Esophagus muscularis mucosa (tissue), 4 donors: ENCODE measurements around the gene HIRA. TPM values are rescaled to one million over a fixed set of nuclear protein-coding genes. Genes with fewer than 3 reads are reported as not detected.
"Not testable (repeated sequence)": the region's sequence is repeated elsewhere in the genome, so short reads cannot be mapped to it uniquely, and the experiment has no call there.

ENCODE experiments used
- DNase-seq: peaks from one replicate; pipeline ENCODE4 v3.0.0-alpha.2; 2017; ENCODE audit errors: extremely low spot score
- H3K27ac ChIP-seq, 4 donors: fragments of 200-600 bp; sonication (generic); replicated peaks in 1 of 4; 1 replicate in 3 of 4; 2 replicates in 1 of 4; pipeline ENCODE4 v1.5.1; 2016 to 2019; ENCODE audit warnings: mild to moderate bottlenecking in 1 of 4
- H3K27me3 ChIP-seq, 4 donors: fragments of 200-600 bp; sonication (generic); one replicate each; pipeline versions ENCODE4 v1.5.1 to v1.6.0; 2016 to 2019
- H3K36me3 ChIP-seq, 4 donors: fragments of 200-600 bp; sonication (generic); one replicate each; pipeline ENCODE4 v1.5.1; 2016 to 2019
- H3K4me1 ChIP-seq, 4 donors: fragments of 200-600 bp; sonication (generic); one replicate each; pipeline ENCODE4 v1.5.1; 2016 to 2019
- H3K4me3 ChIP-seq, 4 donors: fragments of 200-600 bp; sonication (generic); 1 replicate in 2 of 4; 2 replicates in 2 of 4; pipeline ENCODE4 v1.5.1; 2016 to 2019; ENCODE audit warnings: mild to moderate bottlenecking in 4 of 4, moderate library complexity in 1 of 4
- H3K9me3 ChIP-seq, 4 donors: fragments of 200-600 bp; sonication (generic); 1 replicate in 3 of 4; 2 replicates in 1 of 4; pipeline ENCODE4 v1.5.1; 2016 to 2019
- CTCF ChIP-seq, 3 experiments: fragments of 200-600 bp in 2 of 3; fragments of 450-650 bp in 1 of 3; sonication (generic) in 2 of 3; IDR thresholded peaks; one replicate each; pipeline ENCODE4 v1.5.1; 2017 to 2019; ENCODE audit warnings: antibody characterized with exemption in 3 of 3, mild to moderate bottlenecking in 2 of 3, moderate library complexity in 1 of 3
- EP300 ChIP-seq: sonication (generic); formaldehyde crosslinking; IDR thresholded peaks from one replicate; pipeline ENCODE4 v1.6.1; 2017; ENCODE audit warnings: antibody characterized with exemption
- POLR2A ChIP-seq: fragments of 450-650 bp; IDR thresholded peaks from one replicate; pipeline ENCODE4 v1.6.1; 2017; ENCODE audit warnings: antibody characterized with exemption, moderate library complexity, mild to moderate bottlenecking, low read depth
- POLR2AphosphoS5 ChIP-seq, 2 donors: sonication (generic); formaldehyde crosslinking; IDR thresholded peaks; one replicate each; pipeline ENCODE4 v1.6.1; 2017; ENCODE audit warnings: antibody characterized with exemption in 2 of 2
- WGBS: methylation state at CpG from one replicate; pipeline ENCODE4 v1.1.5; 2018; 5-methylcytosine and 5-hydroxymethylcytosine counted together
- intact Hi-C: fragments of 100-400 bp; cut with DNase I; formaldehyde crosslinking; loops from one replicate; pipeline ENCODE4 v1.15.1; 2023
- total RNA-seq, 4 donors: library from RNA; depleted of rRNA; stranded (reverse); fragments of >200 nt; gene quantifications; one replicate each; pipeline versions ENCODE4 v1.1.0 to v1.2.1, GENCODE V29; 2016

HIRA gene
- total RNA-seq, 4 donors from 2014 or later = 22.0 to 31.6 (median 26.5) TPM

- WGBS = 95% methylated on average over 3 of the region's 3 CpGs
- intact Hi-C loops = no loop called here
- Histone ChIP-seq H3K4me1 (no peaks in the 10 kb centered on the region), H3K9me3 (peaks cover 0 to 21% (median 15%) of the 10 kb centered on the region in 4 donors), H3K36me3 (peaks cover 33 to 57% (median 47%) of the 10 kb centered on the region in 4 donors), H3K27me3 (no peaks in the 10 kb centered on the region), H3K27ac (no peak overlapping the region), H3K4me3 (no peak overlapping the region)
- DNase-seq = no peak
- TF ChIP-seq POLR2AphosphoS5 (IDR thresholded peaks at IDR 0.05) (no peak), CTCF (IDR thresholded peaks at IDR 0.05) (no peak), POLR2A (no peak), EP300 (no peak)
Measured at GRCh38 chr22:19329454-19329853, 102.1 kb downstream of the HIRA start.

DNA sequence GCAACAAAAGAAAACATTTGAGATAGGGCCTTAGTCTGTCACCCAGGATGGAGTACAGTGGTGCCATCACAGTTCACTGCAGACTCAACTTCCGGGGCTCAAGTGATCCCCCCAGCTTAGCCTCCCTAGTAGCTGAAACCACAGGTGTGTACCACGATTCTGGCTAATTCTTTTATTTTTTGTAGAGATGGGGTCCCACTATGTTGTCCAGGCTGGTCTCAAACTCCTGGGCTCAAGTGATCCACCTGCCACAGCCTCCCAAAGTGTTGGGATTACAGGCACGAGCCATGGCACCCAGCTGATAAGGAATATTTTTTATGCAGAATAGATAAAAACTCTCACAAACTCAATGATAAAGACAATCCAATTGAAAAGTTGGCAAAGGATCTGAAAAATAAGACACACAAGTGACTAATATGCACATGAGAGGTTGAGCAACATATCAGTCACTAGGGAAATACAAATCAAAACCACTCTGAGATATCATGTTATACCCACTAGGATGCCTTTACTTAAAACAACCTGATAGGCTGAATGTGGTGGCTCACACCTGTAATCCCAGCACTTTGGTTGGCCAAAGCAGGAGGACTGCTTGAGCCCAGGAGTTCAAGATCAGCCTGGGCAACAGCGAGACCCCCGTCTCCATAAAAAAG, 106.1 kb downstream of the HIRA start:
- no peaks in the 10 kb centered on the region for H3K4me1 ChIP-seq
- no peak for DNase-seq
- WGBS = 96% methylated on average over 5 of the region's 5 CpGs
- no peak for TF ChIP-seq POLR2AphosphoS5 (IDR thresholded peaks at IDR 0.05)
- no peak for TF ChIP-seq EP300
- no peak for TF ChIP-seq POLR2A
- no peak for TF ChIP-seq CTCF (IDR thresholded peaks at IDR 0.05)
- no peak overlapping the region for H3K27ac ChIP-seq
- H3K9me3 ChIP-seq = peaks cover 0 to 10% (median 4%) of the 10 kb centered on the region in 4 donors
- intact Hi-C loops = no loop called here
- H3K36me3 ChIP-seq = peaks cover 13 to 22% (median 18%) of the 10 kb centered on the region in 4 donors
- no peaks in the 10 kb centered on the region for H3K27me3 ChIP-seq
- H3K4me3 ChIP-seq = no peak overlapping the region

DNA sequence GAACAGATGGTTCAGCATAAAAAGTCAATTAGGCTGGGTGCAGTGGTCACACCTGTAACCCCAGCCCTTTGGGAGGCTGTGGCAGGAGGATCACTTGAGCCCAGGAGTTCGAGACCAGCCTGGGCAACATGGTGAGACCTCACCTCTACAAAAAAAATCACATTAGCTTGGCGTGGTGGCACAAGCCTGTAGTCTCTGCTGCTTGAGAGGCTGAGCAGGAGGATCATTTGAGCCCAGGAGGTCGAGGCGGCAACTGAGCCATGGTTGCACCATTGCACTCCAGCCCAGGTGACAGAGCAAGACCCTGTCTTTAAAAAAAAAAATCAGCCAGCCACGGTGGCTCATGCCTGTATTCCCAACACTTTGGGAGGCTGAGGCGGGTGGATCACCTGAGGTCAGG, 108.1 kb downstream of the HIRA start:
- intact Hi-C loops, DNase-seq, H3K27ac ChIP-seq, H3K4me3 ChIP-seq, H3K27me3 ChIP-seq, H3K4me1 ChIP-seq, H3K36me3 ChIP-seq, H3K9me3 ChIP-seq: not testable (repeated sequence)
- 91% methylated on average over 6 of the region's 6 CpGs for WGBS

DNA sequence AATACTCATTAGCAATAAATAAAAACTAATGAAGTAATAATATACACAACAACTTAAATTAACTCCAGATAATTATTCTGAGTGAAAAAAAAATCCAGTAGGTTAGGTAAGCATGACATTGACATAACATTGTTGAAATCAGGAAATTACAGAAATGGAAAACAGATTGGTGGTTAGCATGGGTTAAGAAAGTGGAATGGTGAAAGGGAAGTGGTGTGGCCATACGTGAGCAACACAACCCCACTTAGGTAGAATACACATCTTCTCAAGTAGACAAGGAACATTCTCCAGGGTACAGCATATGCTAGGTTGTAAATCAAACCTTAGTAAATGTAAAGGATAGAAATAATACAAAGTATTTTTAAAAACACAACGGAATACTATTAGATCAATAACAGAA, 109.8 kb downstream of the HIRA start:
- 78% methylated on average over 2 of the region's 2 CpGs for WGBS
- DNase-seq = no peak

GRCh38 chr22:19320136-19320535, 111.4 kb downstream of the HIRA start:
- H3K27me3 ChIP-seq, H3K27ac ChIP-seq, DNase-seq, H3K4me1 ChIP-seq, H3K4me3 ChIP-seq, H3K36me3 ChIP-seq, intact Hi-C loops: not testable (repeated sequence)
- WGBS = 95% methylated on average over 8 of the region's 8 CpGs
- H3K9me3 ChIP-seq = peaks cover 0 to 33% (median 25%) of the 10 kb centered on the region in 4 donors

More for the DNA sequence above, 109.8 kb downstream of the HIRA start:
- H3K9me3 ChIP-seq = peaks cover 0 to 25% (median 14%) of the 10 kb centered on the region in 4 donors
- intact Hi-C loops = no loop called here
- H3K4me1 ChIP-seq = no peaks in the 10 kb centered on the region
- no peak overlapping the region for H3K27ac ChIP-seq
- H3K36me3 ChIP-seq = no peaks in the 10 kb centered on the region
- TF ChIP-seq CTCF (IDR thresholded peaks at IDR 0.05) (no peak), POLR2A (no peak), EP300 (no peak), POLR2AphosphoS5 (IDR thresholded peaks at IDR 0.05) (no peak)
- H3K4me3 ChIP-seq = no peak overlapping the region
- no peaks in the 10 kb centered on the region for H3K27me3 ChIP-seq

- no peak for DNase-seq
- Histone ChIP-seq H3K27me3 (no peaks in the 10 kb centered on the region), H3K4me3 (no peak overlapping the region), H3K9me3 (peaks cover 0 to 33% (median 25%) of the 10 kb centered on the region in 4 donors), H3K36me3 (no peaks in the 10 kb centered on the region), H3K27ac (no peak overlapping the region), H3K4me1 (no peaks in the 10 kb centered on the region)
- TF ChIP-seq CTCF (IDR thresholded peaks at IDR 0.05) = no peak
- TF ChIP-seq POLR2AphosphoS5 (IDR thresholded peaks at IDR 0.05) = no peak
- no peak for TF ChIP-seq EP300
- no peak for TF ChIP-seq POLR2A
- intact Hi-C loops = no loop called here
Measured at GRCh38 chr22:19319281-19319680, 112.3 kb downstream of the HIRA start.
